ENCODE data around the gene SRRM4. TPM values are rescaled to one million over a fixed set of nuclear protein-coding genes. Genes with fewer than 3 reads are reported as not detected.
A peak's percentile ranks its signal among the peaks of the same experiment; 100 is the strongest.
"Not testable (repeated sequence)": the region's sequence is repeated elsewhere in the genome, so short reads cannot be mapped to it uniquely, and the experiment has no call there.

SRRM4 gene
- total RNA-seq, 1 donor from 2014 or later = not detected

DNA sequence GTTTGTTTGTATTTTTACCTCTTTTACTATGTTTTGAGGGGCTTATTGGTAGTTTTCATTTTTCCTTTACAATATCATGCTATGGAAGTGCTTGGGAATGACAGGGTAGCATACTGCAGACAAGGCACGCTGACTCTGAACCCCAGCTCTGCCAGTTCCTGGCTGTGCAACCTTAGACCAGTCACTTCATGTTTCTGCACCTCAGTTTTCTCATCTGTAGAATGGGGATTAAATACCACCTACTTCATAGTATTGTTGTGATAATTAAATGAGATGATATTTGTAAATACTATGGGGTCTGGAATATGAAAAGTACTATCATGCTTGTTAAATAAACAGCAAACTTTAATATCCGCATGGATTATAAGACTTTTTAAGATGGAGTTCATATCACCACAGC lies 35.4 kb downstream of the SRRM4 start:
- Mint-ChIP-seq H3K27me3 (ENCODE audit: low read depth) (no peaks in the 10 kb centered on the region), H3K27ac (no peak overlapping the region), H3K4me3 (ENCODE audit: low read depth) (no peak overlapping the region), H3K4me1 (ENCODE audit: low read depth) (no peaks in the 10 kb centered on the region), H3K9me3 (no peaks in the 10 kb centered on the region), H3K36me3 (ENCODE audit: low read depth) (no peaks in the 10 kb centered on the region)
- intact Hi-C loops (cut with micrococcal nuclease) = no loop called here
- DNase-seq (ENCODE audit: low spot score) = no peak

DNA sequence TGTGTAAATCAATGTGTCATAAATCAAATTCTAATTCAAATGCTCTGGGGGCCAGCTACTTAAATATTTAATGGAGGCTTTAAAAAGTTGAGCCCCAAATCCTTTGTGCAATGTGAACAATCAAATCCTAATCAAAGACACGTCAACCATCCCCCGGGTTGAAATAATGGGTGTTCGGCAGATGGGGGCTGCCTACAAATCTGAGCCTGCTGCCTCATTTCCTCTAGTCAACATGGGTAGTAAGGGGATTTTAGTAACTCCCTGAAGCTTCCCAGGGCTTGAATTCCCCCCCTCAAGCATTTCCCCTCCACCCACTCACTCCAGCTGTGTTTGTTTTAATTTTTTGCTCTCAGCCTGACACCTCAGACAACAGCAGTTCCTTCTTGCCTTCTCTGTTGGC lies 37.8 kb downstream of the SRRM4 start:
- no peak for DNase-seq (ENCODE audit: low spot score)
- H3K27me3 Mint-ChIP-seq (ENCODE audit: low read depth) = no peaks in the 10 kb centered on the region
- no peaks in the 10 kb centered on the region for H3K4me1 Mint-ChIP-seq (ENCODE audit: low read depth)
- intact Hi-C loops (cut with micrococcal nuclease) = no loop called here
- H3K4me3 Mint-ChIP-seq (ENCODE audit: low read depth) = no peak overlapping the region
- no peaks in the 10 kb centered on the region for H3K9me3 Mint-ChIP-seq
- H3K27ac Mint-ChIP-seq = no peak overlapping the region
- H3K36me3 Mint-ChIP-seq (ENCODE audit: low read depth) = no peaks in the 10 kb centered on the region

DNA sequence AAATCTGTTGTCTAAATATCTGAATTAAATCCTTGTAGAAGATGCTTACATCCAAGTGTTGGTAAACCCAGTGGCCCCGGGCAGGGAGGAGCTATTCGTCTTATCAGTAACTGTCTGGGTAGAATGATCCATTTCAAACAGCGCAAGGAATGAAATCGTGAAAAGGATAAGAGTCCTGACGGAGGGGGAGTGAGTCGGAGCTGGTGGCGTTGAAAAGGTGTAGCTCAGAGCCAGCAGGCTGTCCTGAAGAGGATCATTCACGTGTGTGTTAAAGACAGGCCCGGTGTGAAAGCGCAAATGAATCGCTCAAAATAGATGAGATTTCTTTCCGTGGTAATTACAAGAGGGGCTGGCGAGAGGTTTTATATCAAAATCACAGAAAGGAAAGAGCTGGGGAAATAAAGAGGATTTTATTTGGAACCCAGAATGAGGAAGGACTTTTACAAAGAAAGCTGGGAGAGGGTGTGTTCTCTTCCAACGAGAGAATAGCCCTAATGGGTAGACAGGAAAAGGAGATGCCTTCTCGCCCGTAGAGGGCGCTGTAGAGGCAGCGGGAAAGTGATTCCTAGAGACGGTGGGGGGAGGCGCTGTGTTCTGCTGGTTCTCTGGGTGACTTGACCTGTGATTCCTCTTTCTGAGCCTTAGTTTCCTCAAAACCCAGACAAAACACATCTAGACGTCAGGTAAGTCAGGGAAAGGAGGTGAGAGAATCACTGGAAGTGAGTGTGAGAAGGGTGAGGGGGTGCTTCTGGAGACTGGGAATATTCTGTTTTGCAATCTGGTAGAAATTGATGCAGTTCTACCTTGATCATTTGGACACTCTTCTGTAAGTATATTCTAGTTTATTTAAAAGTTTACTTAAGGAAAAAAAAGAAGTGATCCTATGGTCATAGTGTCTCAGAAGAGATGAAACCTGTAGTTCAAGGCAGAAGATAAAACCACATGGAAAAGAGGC lies 39.3 kb downstream of the SRRM4 start:
- intact Hi-C loops (cut with micrococcal nuclease) = no loop called here
- Mint-ChIP-seq H3K27me3 (ENCODE audit: low read depth) (no peaks in the 10 kb centered on the region), H3K36me3 (ENCODE audit: low read depth) (no peaks in the 10 kb centered on the region), H3K4me3 (ENCODE audit: low read depth) (no peak overlapping the region), H3K27ac (no peak overlapping the region), H3K9me3 (no peaks in the 10 kb centered on the region), H3K4me1 (ENCODE audit: low read depth) (no peaks in the 10 kb centered on the region)
- DNase-seq (ENCODE audit: low spot score) = no peak

DNA sequence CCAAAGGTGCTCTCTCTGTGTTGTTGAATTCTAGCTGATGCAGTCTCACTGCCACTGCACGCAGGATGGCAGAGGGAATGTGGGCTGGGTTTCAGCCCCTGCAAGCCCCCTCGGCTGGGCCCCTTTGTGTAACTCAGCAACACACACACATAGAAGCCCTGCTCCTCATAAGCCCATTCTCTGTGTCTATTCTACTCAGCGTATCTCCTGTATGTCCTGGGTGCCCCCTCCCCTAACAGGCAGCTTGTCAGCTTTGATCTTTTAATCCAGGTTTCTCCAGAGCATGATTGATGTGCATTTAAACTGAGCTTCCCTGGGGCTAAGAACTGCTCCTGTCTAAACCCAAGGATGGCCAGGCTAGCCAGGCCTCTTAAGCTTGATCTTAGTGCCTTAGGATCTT lies 43.0 kb downstream of the SRRM4 start:
- intact Hi-C loops (cut with micrococcal nuclease) = no loop called here
- DNase-seq (ENCODE audit: low spot score) = no peak
- Mint-ChIP-seq H3K27ac (no peak overlapping the region), H3K36me3 (ENCODE audit: low read depth) (no peaks in the 10 kb centered on the region), H3K27me3 (ENCODE audit: low read depth) (no peaks in the 10 kb centered on the region), H3K4me1 (ENCODE audit: low read depth) (no peaks in the 10 kb centered on the region), H3K4me3 (ENCODE audit: low read depth) (no peak overlapping the region), H3K9me3 (no peaks in the 10 kb centered on the region)

DNA sequence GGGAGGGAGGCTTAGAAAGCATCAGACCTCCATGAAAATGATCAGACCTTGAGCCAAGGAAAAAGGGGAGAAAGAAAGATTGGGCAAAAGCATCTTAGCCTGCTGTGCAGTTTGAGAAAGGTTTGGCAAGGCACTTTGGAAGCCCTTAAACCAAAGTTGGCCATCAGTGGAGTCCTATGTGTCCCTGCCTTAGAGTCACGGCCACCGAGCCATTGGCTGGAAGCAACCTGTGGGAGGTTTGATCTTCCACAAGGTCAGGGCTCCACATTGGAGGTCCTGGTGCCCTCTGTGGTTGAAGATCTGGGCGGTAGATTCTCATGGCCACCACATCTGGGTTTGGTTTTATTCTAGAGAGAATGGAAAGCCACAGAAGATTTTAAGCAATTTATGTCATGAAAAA lies 44.4 kb downstream of the SRRM4 start:
- no peaks in the 10 kb centered on the region for H3K9me3 Mint-ChIP-seq
- no peaks in the 10 kb centered on the region for H3K4me1 Mint-ChIP-seq (ENCODE audit: low read depth)
- no peak for DNase-seq (ENCODE audit: low spot score)
- no peak overlapping the region for H3K27ac Mint-ChIP-seq
- no peaks in the 10 kb centered on the region for H3K27me3 Mint-ChIP-seq (ENCODE audit: low read depth)
- intact Hi-C loops (cut with micrococcal nuclease) = no loop called here
- no peak overlapping the region for H3K4me3 Mint-ChIP-seq (ENCODE audit: low read depth)
- no peaks in the 10 kb centered on the region for H3K36me3 Mint-ChIP-seq (ENCODE audit: low read depth)

DNA sequence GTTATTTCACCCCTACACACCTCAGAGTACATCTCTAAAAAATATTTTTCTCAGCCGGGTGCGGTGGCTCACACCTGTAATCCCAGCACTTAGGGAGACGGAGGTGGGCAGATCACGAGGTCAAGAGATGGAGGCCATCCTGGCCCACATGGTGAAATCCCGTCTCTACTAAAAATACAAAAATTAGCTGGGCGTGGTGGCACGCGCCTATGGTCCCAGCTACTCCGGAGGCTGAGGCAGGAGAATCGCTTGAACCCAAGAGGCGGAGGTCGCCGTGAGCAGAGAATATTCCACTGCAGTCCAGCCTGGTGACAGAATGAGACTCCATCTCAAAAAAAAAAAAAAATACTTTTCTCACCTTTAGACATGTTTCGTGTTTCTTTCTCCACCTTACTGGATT lies 52.0 kb downstream of the SRRM4 start:
- H3K9me3 Mint-ChIP-seq; H3K27ac Mint-ChIP-seq; H3K4me1 Mint-ChIP-seq (ENCODE audit: low read depth); H3K36me3 Mint-ChIP-seq (ENCODE audit: low read depth); H3K27me3 Mint-ChIP-seq (ENCODE audit: low read depth); H3K4me3 Mint-ChIP-seq (ENCODE audit: low read depth); intact Hi-C loops (cut with micrococcal nuclease); DNase-seq (ENCODE audit: low spot score): not testable (repeated sequence)

DNA sequence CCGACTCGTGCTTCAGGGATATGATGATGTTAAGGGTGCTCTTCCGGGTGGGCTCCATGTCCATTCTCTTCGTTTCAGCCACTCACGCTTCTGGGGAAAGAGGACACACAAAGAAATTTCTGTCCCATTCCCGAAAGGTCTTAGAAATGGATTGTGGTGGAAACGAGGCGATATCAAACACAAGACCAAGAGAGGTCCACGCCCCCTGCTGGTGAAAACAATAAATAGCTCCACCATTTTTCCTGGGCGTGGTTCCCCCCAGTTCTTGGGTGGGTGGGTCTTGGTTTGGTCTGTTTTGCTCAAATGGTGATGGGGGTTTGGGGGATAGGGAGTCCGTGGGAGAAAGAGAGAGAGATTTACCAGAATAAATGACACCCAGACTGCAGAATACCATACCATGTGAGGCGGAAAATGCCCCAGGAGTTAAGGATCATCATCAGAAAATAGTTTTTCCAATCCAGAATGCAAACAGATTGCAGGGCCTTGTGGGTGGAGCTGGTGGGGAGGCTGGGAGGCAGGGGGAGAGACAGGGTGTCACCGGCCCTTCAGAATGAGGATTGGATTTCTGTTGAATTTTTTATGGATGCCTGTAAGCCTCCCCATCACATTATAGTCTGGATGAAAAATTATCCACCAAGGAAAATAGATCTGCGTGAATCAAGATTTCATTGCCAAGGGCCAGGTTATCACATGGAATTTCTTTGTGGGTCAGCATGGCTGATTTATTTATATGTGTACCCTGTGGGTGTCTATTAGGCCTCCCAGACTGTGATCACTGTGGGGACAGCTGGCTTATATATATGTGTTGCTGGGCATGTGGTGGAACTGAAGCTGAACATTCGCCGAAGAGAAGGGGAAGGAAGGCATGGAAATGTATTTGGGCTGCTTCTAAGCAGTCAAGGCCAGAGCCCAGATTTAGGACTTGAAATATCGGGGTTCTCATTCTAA lies 55.8 kb downstream of the SRRM4 start:
- Mint-ChIP-seq H3K27ac (no peak overlapping the region), H3K27me3 (ENCODE audit: low read depth) (no peaks in the 10 kb centered on the region), H3K36me3 (ENCODE audit: low read depth) (no peaks in the 10 kb centered on the region), H3K4me1 (ENCODE audit: low read depth) (no peaks in the 10 kb centered on the region), H3K4me3 (ENCODE audit: low read depth) (no peak overlapping the region), H3K9me3 (no peaks in the 10 kb centered on the region)
- DNase-seq (ENCODE audit: low spot score) = peak; percentile 9
- intact Hi-C loops (cut with micrococcal nuclease) = no loop called here

DNA sequence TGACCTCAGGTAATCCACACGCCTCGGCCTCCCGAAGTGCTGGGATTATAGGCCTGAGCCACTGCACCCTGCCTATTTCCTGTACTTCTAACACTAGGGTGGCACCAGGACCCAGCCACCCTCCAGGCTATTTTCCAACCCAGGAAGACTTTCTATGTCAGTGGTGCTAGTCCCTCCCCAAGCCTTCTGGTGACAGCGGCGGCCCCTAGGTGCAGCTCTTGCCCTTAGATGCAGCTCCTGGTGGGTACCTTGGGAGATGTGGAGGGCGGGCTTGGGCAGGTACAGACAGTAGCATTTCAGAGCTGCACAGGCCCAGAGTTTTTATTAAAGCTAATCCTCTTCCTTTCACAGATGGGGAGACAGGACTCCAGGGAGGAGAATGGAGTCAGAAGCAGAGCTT lies 62.8 kb downstream of the SRRM4 start:
- H3K4me1 Mint-ChIP-seq (ENCODE audit: low read depth) = no peaks in the 10 kb centered on the region
- DNase-seq (ENCODE audit: low spot score) = no peak
- H3K27me3 Mint-ChIP-seq (ENCODE audit: low read depth) = no peaks in the 10 kb centered on the region
- H3K9me3 Mint-ChIP-seq = no peaks in the 10 kb centered on the region
- no peaks in the 10 kb centered on the region for H3K36me3 Mint-ChIP-seq (ENCODE audit: low read depth)
- intact Hi-C loops (cut with micrococcal nuclease) = no loop called here
- no peak overlapping the region for H3K27ac Mint-ChIP-seq
- H3K4me3 Mint-ChIP-seq (ENCODE audit: low read depth) = no peak overlapping the region

DNA sequence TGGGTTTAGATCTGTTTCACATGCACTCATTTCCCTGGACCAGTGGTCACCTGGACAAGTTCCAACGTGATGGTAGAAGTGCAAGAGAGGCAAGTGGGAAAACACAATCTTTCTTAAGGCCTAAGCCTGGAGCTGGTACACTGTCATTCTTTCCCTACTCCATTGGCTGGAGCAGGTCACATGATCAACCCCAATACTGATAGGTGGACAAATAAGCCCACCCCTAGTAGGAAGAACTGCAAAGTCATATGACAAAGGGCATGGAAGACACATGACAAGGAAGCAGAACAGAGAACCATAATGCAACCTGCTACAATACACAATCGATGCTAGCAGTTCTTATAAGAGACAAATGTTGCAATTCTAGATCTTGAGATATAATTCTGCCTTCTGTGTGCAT lies 66.3 kb downstream of the SRRM4 start:
- no peak overlapping the region for H3K27ac Mint-ChIP-seq
- H3K9me3 Mint-ChIP-seq = no peaks in the 10 kb centered on the region
- no peak for DNase-seq (ENCODE audit: low spot score)
- H3K4me1 Mint-ChIP-seq (ENCODE audit: low read depth) = no peaks in the 10 kb centered on the region
- no peaks in the 10 kb centered on the region for H3K27me3 Mint-ChIP-seq (ENCODE audit: low read depth)
- H3K36me3 Mint-ChIP-seq (ENCODE audit: low read depth) = no peaks in the 10 kb centered on the region
- no peak overlapping the region for H3K4me3 Mint-ChIP-seq (ENCODE audit: low read depth)
- intact Hi-C loops (cut with micrococcal nuclease) = no loop called here

DNA sequence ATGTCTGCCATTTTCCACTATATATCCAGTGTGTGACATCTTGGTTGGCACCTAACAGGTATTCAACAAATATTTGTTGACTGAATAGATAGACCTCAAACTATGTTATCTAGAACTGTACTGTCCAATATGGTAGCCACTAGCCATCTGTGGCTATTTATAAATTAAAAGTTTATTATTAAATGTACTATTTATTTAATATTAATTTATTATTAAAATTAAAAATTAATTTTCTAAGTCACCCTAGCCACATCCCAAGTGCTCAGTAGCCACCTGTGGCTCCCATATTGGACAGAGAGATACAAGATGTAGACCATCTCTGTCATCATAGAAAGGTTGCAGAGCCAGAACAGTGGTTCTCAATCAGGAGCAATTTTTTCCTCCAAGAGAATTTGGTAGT lies 69.3 kb downstream of the SRRM4 start:
- no peak for DNase-seq (ENCODE audit: low spot score)
- Mint-ChIP-seq H3K36me3 (ENCODE audit: low read depth) (no peaks in the 10 kb centered on the region), H3K9me3 (no peaks in the 10 kb centered on the region), H3K4me3 (ENCODE audit: low read depth) (no peak overlapping the region), H3K27me3 (ENCODE audit: low read depth) (no peaks in the 10 kb centered on the region), H3K4me1 (ENCODE audit: low read depth) (no peaks in the 10 kb centered on the region), H3K27ac (no peak overlapping the region)
- intact Hi-C loops (cut with micrococcal nuclease) = no loop called here

DNA sequence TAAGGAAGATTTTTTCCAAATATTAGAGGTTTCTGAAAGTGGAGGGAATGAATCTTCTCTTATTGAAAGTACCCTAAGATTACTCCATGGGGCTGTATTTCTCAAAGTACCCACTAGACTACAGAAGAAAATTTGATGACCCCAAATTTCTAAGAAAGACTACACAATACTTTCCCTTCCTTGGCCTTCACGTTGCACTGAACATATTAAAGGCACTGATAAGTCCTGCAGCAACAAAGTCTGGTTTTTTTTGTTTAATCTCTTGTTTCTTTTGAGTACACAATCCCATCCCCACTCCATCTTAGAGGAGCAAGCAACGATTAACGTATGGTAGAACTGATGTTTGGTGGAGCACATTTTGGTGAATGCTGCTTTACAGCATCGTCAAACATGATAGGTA lies 70.1 kb downstream of the SRRM4 start:
- Mint-ChIP-seq H3K27me3 (ENCODE audit: low read depth) (no peaks in the 10 kb centered on the region), H3K9me3 (no peaks in the 10 kb centered on the region), H3K36me3 (ENCODE audit: low read depth) (no peaks in the 10 kb centered on the region), H3K4me1 (ENCODE audit: low read depth) (no peaks in the 10 kb centered on the region), H3K27ac (no peak overlapping the region), H3K4me3 (ENCODE audit: low read depth) (no peak overlapping the region)
- intact Hi-C loops (cut with micrococcal nuclease) = no loop called here
- no peak for DNase-seq (ENCODE audit: low spot score)

DNA sequence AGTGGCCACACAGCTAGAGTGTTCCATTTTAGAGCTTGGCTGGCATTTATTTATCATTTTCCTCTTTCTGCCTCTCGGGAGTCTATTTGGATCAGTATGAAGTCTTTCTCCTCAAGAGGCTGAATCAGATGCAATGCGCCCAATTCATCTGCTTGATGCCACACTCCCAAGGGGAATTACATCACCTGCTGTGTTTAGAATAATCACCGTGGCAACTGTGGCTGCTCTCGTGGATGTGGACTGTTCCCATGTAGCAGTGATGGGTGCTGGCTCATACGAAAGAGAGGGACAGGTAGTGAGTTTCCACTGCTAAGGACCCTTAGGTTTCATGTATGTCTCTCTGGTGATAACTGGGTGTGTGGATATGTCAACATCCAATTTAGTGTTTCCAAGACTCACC lies 70.7 kb downstream of the SRRM4 start:
- no peaks in the 10 kb centered on the region for H3K27me3 Mint-ChIP-seq (ENCODE audit: low read depth)
- H3K4me3 Mint-ChIP-seq (ENCODE audit: low read depth) = no peak overlapping the region
- H3K27ac Mint-ChIP-seq = no peak overlapping the region
- DNase-seq (ENCODE audit: low spot score) = no peak
- H3K9me3 Mint-ChIP-seq = no peaks in the 10 kb centered on the region
- no peaks in the 10 kb centered on the region for H3K4me1 Mint-ChIP-seq (ENCODE audit: low read depth)
- H3K36me3 Mint-ChIP-seq (ENCODE audit: low read depth) = no peaks in the 10 kb centered on the region
- intact Hi-C loops (cut with micrococcal nuclease) = no loop called here

DNA sequence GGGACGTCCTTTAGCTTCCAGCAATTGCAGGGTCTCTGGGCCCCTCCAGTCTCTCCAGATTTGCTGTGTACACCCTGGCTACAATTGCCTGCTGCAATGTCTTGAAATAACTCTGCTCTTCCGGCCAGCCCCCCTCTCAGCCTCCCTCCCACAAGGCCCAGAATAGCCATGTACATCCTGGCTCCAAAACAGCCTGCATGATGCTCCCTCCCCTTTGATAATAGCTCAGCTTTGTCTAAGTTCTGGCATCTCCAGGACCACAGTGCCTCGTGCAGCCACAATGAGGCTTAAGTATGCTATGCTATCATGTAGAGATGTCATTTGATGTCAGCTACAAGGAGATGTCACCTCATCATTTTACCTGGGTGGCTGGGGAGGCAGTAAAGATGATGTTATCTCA lies 74.6 kb downstream of the SRRM4 start:
- intact Hi-C loops (cut with micrococcal nuclease) = no loop called here
- no peak overlapping the region for H3K4me3 Mint-ChIP-seq (ENCODE audit: low read depth)

More for the DNA sequence above, 74.6 kb downstream of the SRRM4 start:
- Mint-ChIP-seq H3K27me3 (ENCODE audit: low read depth) (no peaks in the 10 kb centered on the region), H3K4me1 (ENCODE audit: low read depth) (no peaks in the 10 kb centered on the region), H3K9me3 (no peaks in the 10 kb centered on the region), H3K27ac (no peak overlapping the region), H3K36me3 (ENCODE audit: low read depth) (no peaks in the 10 kb centered on the region)
- DNase-seq (ENCODE audit: low spot score) = no peak
